K562 (cell line): ENCODE results near the gene ATP9B. TPM values are rescaled to one million over a fixed set of nuclear protein-coding genes. Genes with fewer than 3 reads are reported as not detected.

Source experiments
- ATAC-seq: fragments of 200-7000 bp; cut with Tn5 transposase; 3 replicates; pipeline ENCODE4 v1.9.1; 2020; ENCODE audit warnings: moderate library complexity
- BruUV-seq: library from RNA; stranded (reverse); fragments of 400-500 nt; replicated peaks from 2 replicates; lab custom pipeline; 2021; lab: Mats Ljungman, UMichigan
- CTCF ChIA-PET: fragments of 300-600 bp; formaldehyde crosslinking; extraction: SDS; loops from one replicate; lab custom pipeline; 2021; ENCODE audit warnings: low intra/inter-chr PET ratio; lab: Yijun Ruan, JAX
- POLR2A ChIA-PET: fragments of 300-600, 350-650 bp; sonication (Branson Sonifier 250); formaldehyde crosslinking; extraction: SDS; loops from one replicate; lab custom pipeline; 2021; ENCODE audit warnings: antibody characterized with exemption, inconsistent platforms; lab: Yijun Ruan, JAX
- DNase-seq, 4 experiments: peaks; one replicate each; pipeline versions ENCODE4 v3.0.0 to v3.0.0-alpha.2; 2011 to 2018; ENCODE audit warnings: low spot score in 3 of 4, mixed read lengths in 3 of 4; ENCODE audit errors: extremely low read depth in 1 of 4
- FAIRE-seq: peaks from 2 replicates; lab custom pipeline; 2011; peaks lifted over from hg19 to GRCh38; lab: Jason Lieb, UNC
- H2AFZ ChIP-seq: 2 replicates; pipeline ENCODE4 v1.6.0; 2011; ENCODE audit warnings: low read depth, low read length, control low read depth, inconsistent platforms
- H3K27ac ChIP-seq: fragments of 200-600 bp; 3 replicates; pipeline ENCODE4 v1.8.0; 2011; ENCODE audit warnings: low read depth, mild to moderate bottlenecking, control low read depth, inconsistent platforms, low read length, moderate library complexity, mixed read lengths; ENCODE audit errors: extremely low read depth
- H3K27me3 ChIP-seq, 2 experiments: fragments of 300-600 bp in 1 of 2; 2 replicates in 1 of 2; 3 replicates in 1 of 2; pipeline versions ENCODE4 v1.6.0 to v1.8.0; 2011; ENCODE audit warnings: inconsistent platforms in 2 of 2, low read length in 2 of 2, mild to moderate bottlenecking in 1 of 2, mixed read lengths in 1 of 2, moderate library complexity in 1 of 2; ENCODE audit not compliant: control insufficient read depth in 2 of 2, insufficient read depth in 2 of 2
- H3K36me3 ChIP-seq: fragments of 300-600 bp; 3 replicates; pipeline ENCODE4 v1.8.0; 2011; ENCODE audit warnings: mild to moderate bottlenecking, low read length, inconsistent platforms; ENCODE audit not compliant: control insufficient read depth, insufficient read depth
- H3K4me1 ChIP-seq, 2 experiments: fragments of 200-600 bp in 1 of 2; replicated peaks in 1 of 2; 2 replicates in 1 of 2; 3 replicates in 1 of 2; pipeline versions ENCODE4 v1.5.1 to v1.8.0; 2011; ENCODE audit warnings: inconsistent platforms in 2 of 2, low read length in 2 of 2, mild to moderate bottlenecking in 1 of 2, mixed read lengths in 1 of 2, moderate library complexity in 1 of 2; ENCODE audit not compliant: control insufficient read depth in 2 of 2, insufficient read depth in 2 of 2
- H3K4me2 ChIP-seq: 2 replicates; pipeline ENCODE4 v1.6.1; 2011; ENCODE audit warnings: low read length, control low read depth, inconsistent platforms, mixed read lengths; ENCODE audit not compliant: insufficient read depth
- H3K4me3 ChIP-seq: fragments of 200-600 bp; sonication (generic), shearing (Covaris generic); 2 replicates; pipeline ENCODE4 v1.5.1; 2016; ENCODE audit warnings: control low read depth, inconsistent platforms
- H3K79me2 ChIP-seq: fragments of 200-600 bp; 3 replicates; pipeline ENCODE4 v1.8.0; 2011; ENCODE audit warnings: low read length, inconsistent platforms; ENCODE audit not compliant: control insufficient read depth, insufficient read depth
- H3K9ac ChIP-seq, 2 experiments: 2 replicates each; pipeline versions ENCODE4 v1.6.0 to v1.6.1; 2011; ENCODE audit warnings: low read depth in 2 of 2, low read length in 2 of 2, control low read depth in 1 of 2, inconsistent platforms in 1 of 2, mild to moderate bottlenecking in 1 of 2, mixed read lengths in 1 of 2; ENCODE audit not compliant: insufficient read depth in 1 of 2
- H3K9me1 ChIP-seq: one replicate; pipeline ENCODE4 v1.6.0; 2011; ENCODE audit warnings: inconsistent platforms, mild to moderate bottlenecking, low read length, moderate library complexity; ENCODE audit not compliant: control insufficient read depth, insufficient read depth
- H3K9me3 ChIP-seq: replicated peaks from 2 replicates; pipeline ENCODE4 v1.5.1; 2011; ENCODE audit warnings: low read depth, low read length, inconsistent platforms; ENCODE audit not compliant: control insufficient read depth, insufficient read depth
- H4K20me1 ChIP-seq: replicated peaks from 2 replicates; pipeline ENCODE4 v1.6.1; 2011; ENCODE audit warnings: low read length, inconsistent platforms, mixed read lengths; ENCODE audit not compliant: control insufficient read depth, insufficient read depth
- ATF2 ChIP-seq: sonication (generic); formaldehyde crosslinking; IDR thresholded peaks from 2 replicates; pipeline ENCODE4 v1.8.1; 2022; ENCODE audit warnings: missing genetic modification reagents
- COPS2 ChIP-seq: fragments of 450-650 bp; conservative IDR thresholded peaks from 2 replicates; pipeline ENCODE4 v1.6.1; 2016; ENCODE audit warnings: mild to moderate bottlenecking, moderate library complexity
- CREB5 ChIP-seq: fragments of 250-450 bp; sonication (Bioruptor Pico); IDR thresholded peaks from 2 replicates; pipeline ENCODE4 v1.5.0; 2020; ENCODE audit warnings: mild to moderate bottlenecking
- CTBP1 ChIP-seq: fragments of 450-650 bp; IDR thresholded peaks from 2 replicates; pipeline ENCODE4 v1.6.1; 2016; ENCODE audit warnings: borderline replicate concordance
- FOXJ3 ChIP-seq: sonication (generic); formaldehyde crosslinking; IDR thresholded peaks from 2 replicates; pipeline ENCODE4 v1.4.0; 2020; ENCODE audit warnings: mild to moderate bottlenecking, missing genetic modification reagents
- KLF10 ChIP-seq: fragments of 250-450 bp; sonication (Bioruptor Pico); IDR thresholded peaks from 2 replicates; pipeline ENCODE4 v1.6.1; 2021; ENCODE audit warnings: matching md5 sums
- KLF13 ChIP-seq: fragments of 450-650 bp; IDR thresholded peaks from 2 replicates; pipeline ENCODE4 v1.6.1; 2016; ENCODE audit warnings: missing genetic modification characterization, low read depth, mild to moderate bottlenecking, missing compliant biosample characterization, moderate library complexity, borderline replicate concordance
- PHB ChIP-seq: fragments of 250-450 bp; sonication (Bioruptor Pico); IDR thresholded peaks from 2 replicates; pipeline ENCODE4 v1.5.0; 2021
- RUNX1 ChIP-seq: sonication (generic); IDR thresholded peaks from 2 replicates; pipeline ENCODE4 v1.6.1; 2016; ENCODE audit warnings: antibody characterized with exemption, low read depth
- TEAD2 ChIP-seq: fragments of 450-650 bp; IDR thresholded peaks from 2 replicates; pipeline ENCODE4 v1.6.1; 2016; ENCODE audit warnings: missing genetic modification characterization, control low read depth, missing compliant biosample characterization
- XRCC4 ChIP-seq: IDR thresholded peaks from one replicate; pipeline ENCODE4 v1.6.1; 2011; ENCODE audit not compliant: insufficient read depth, insufficient read length; ENCODE audit errors: extremely low read depth
- WGBS: fragments of 100-300 bp; shearing (Covaris generic); methylation state at CpG from one replicate; pipeline ENCODE4 v1.1.6; 2016; ENCODE audit warnings: low coverage, mixed read lengths; ENCODE audit not compliant: insufficient coverage; ENCODE audit errors: missing lambda C conversion rate; 5-methylcytosine and 5-hydroxymethylcytosine counted together
- in situ Hi-C: fragments of 300-500 bp; cut with MboI; formaldehyde crosslinking; loops from 4 replicates; pipeline ENCODE4 v1.15.0; 2018; ENCODE audit warnings: inconsistent platforms, mixed read lengths
- intact Hi-C: fragments of 100-400 bp; cut with micrococcal nuclease; formaldehyde crosslinking; loops from 2 replicates; pipeline ENCODE4 v1.14.2; 2022
- polyA plus RNA-seq, 8 experiments: library from polyadenylated mRNA; depleted of rRNA in 4 of 8; stranded (reverse) in 5 of 8; unstranded in 3 of 8; fragments of >200 nt; fragmentation: Nextera tagmentation in 2 of 8; fragmentation: Illumina TruSeq in 1 of 8; extraction: Ambion mirVana in 2 of 8; extraction: Trizol in 1 of 8; gene quantifications; 2 replicates each; pipeline versions ENCODE4 v1.2.1 to v1.2.3, GENCODE V29; 2011 to 2014; ENCODE audit warnings: inconsistent platforms in 1 of 8, missing spikeins in 1 of 8
- total RNA-seq, 7 experiments: library from RNA; depleted of rRNA in 6 of 7; stranded (reverse); fragments of >200 nt in 6 of 7; fragmentation: Illumina TruSeq in 2 of 7; extraction: Trizol in 2 of 7; gene quantifications; 2 replicates each; pipeline versions ENCODE4 v1.2.1 to v1.2.3, GENCODE V29; 2011 to 2021; ENCODE audit warnings: low replicate concordance in 1 of 7

Gene ATP9B
- total and polyA plus RNA-seq, 9 of the 15 experiments (the other 6 are each of a cell fraction or from before 2014, with no cell fraction given): 0.66 to 13.2 (median 7.9) TPM

DNA sequence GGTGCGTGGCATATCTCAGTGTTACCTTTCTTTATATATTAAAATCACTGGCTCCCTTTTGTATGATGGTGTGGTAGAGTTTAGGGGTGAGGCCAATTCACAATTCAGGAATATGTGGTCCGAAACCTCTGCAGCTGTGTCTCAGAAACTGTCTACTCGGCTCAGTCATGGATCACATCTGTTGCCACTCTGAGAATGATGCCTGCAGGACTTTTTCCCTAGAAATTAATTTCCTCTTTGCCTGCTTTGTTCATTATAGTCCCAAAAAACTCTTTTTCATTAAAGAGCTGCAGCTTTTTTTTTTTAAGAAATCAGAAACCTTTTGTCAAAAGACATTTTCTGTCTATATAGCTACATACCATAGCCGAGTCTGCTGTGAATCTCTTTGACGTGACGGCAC lies 221.7 kb downstream of the ATP9B start:
- 81% methylated on average over 6 of the region's 6 CpGs for WGBS
- Histone ChIP-seq H4K20me1 (no peaks in the 10 kb centered on the region), H3K36me3 (no peaks in the 10 kb centered on the region), H3K27me3 (no peaks in the 10 kb centered on the region), H3K9ac (no peak overlapping the region), H3K27ac (no peak overlapping the region), H3K4me1 (no peaks in the 10 kb centered on the region), H3K4me2 (no peak overlapping the region), H2AFZ (no peak overlapping the region), H3K4me3 (no peak overlapping the region), H3K79me2 (no peaks in the 10 kb centered on the region), H3K9me1 (no peaks in the 10 kb centered on the region), H3K9me3 (no peaks in the 10 kb centered on the region)
- FAIRE-seq (no peak), DNase-seq (no peak), ATAC-seq (no peak)
- no peak for TF ChIP-seq ATF2 (CRISPR knock-in tag)
- TF ChIP-seq TEAD2 (tag): no peak
- TF ChIP-seq RUNX1: no peak
- no peak for TF ChIP-seq PHB (CRISPR knock-in tag)
- no peak for TF ChIP-seq KLF10 (CRISPR knock-in tag)
- no peak for TF ChIP-seq XRCC4
- TF ChIP-seq CREB5 (CRISPR knock-in tag): no peak
- TF ChIP-seq CTBP1: no peak
- no peak for TF ChIP-seq KLF13
- no peak for TF ChIP-seq COPS2
- no peak for TF ChIP-seq FOXJ3 (CRISPR knock-in tag)
- POLR2A ChIA-PET: interaction anchor here (0.6 kb wide), 1 partner anchor 189 kb away, joined by 3 read pairs; no protein-coding TSS in a partner anchor
- CTCF ChIA-PET: no interaction called here
- in situ Hi-C loops (no loop called here), intact Hi-C loops (no loop called here)
- BruUV-seq: no TSS peak
